HEK293 (cell line): ENCODE results near the gene HIPK4.
"Not testable (repeated sequence)": the region's sequence is repeated elsewhere in the genome, so short reads cannot be mapped to it uniquely, and the experiment has no call there.

Experiments used
- CTCF ChIA-PET: fragments of 350-600 bp; formaldehyde crosslinking; extraction: SDS; loops from one replicate; lab custom pipeline; 2021; ENCODE audit warnings: antibody characterized with exemption; lab: Yijun Ruan, JAX
- POLR2A ChIA-PET: fragments of 300-600 bp; formaldehyde crosslinking; extraction: SDS; loops from one replicate; lab custom pipeline; 2020; ENCODE audit warnings: antibody characterized with exemption, inconsistent platforms; lab: Yijun Ruan, JAX
- H3K27ac ChIP-seq: fragments of 200-500 bp; sonication (Bioruptor generic); 2 replicates; pipeline ENCODE4 v1.5.1; 2014; ENCODE audit warnings: low read depth, low read length, control low read depth, inconsistent platforms; ENCODE audit errors: extremely low read depth
- H3K36me3 ChIP-seq, 2 experiments: fragments of 200-500 bp in 1 of 2; sonication (Bioruptor generic) in 1 of 2; 1 replicate in 1 of 2; 2 replicates in 1 of 2; pipeline ENCODE4 v1.5.1; 2014 to 2017; ENCODE audit warnings: inconsistent platforms in 2 of 2, low read length in 2 of 2; ENCODE audit not compliant: control insufficient read depth in 2 of 2, insufficient read depth in 1 of 2
- H3K4me1 ChIP-seq: fragments of 200-500 bp; sonication (Bioruptor generic); 2 replicates; pipeline ENCODE4 v1.5.1; 2014; ENCODE audit warnings: mild to moderate bottlenecking, low read length, inconsistent platforms; ENCODE audit not compliant: control insufficient read depth, insufficient read depth
- H3K4me3 ChIP-seq: 2 replicates; pipeline ENCODE4 v1.5.1; 2011; ENCODE audit warnings: low read depth, mild to moderate bottlenecking, control low read depth, low read length, moderate library complexity
- H3K9me3 ChIP-seq: fragments of 200-500 bp; sonication (Bioruptor generic); 2 replicates; pipeline ENCODE4 v1.5.1; 2014; ENCODE audit warnings: low read depth, low read length, inconsistent platforms; ENCODE audit not compliant: control insufficient read depth, insufficient read depth
- BCL11A ChIP-seq: fragments of 450-650 bp; formaldehyde crosslinking; IDR thresholded peaks from 2 replicates; pipeline ENCODE4 v1.5.1; 2016; ENCODE audit warnings: low read depth, missing biosample characterization, missing genetic modification characterization
- ELK4 ChIP-seq: IDR thresholded peaks from 2 replicates; pipeline ENCODE4 v1.6.1; 2011; ENCODE audit warnings: mild to moderate bottlenecking, low read depth, low read length, borderline replicate concordance
- GLI2 ChIP-seq: fragments of 450-650 bp; formaldehyde crosslinking; IDR thresholded peaks from 2 replicates; pipeline ENCODE4; 2017; ENCODE audit warnings: missing biosample characterization, missing genetic modification characterization, low read depth, borderline replicate concordance
- GLIS1 ChIP-seq: fragments of 450-650 bp; formaldehyde crosslinking; IDR thresholded peaks from 2 replicates; pipeline ENCODE4 v1.5.1; 2016; ENCODE audit warnings: missing biosample characterization, missing genetic modification characterization
- IKZF3 ChIP-seq: fragments of 450-650 bp; IDR thresholded peaks from 2 replicates; pipeline ENCODE4 v1.5.0; 2018; ENCODE audit warnings: missing biosample characterization, mild to moderate bottlenecking, missing genetic modification characterization, moderate library complexity
- KLF16 ChIP-seq: fragments of 450-650 bp; formaldehyde crosslinking; IDR thresholded peaks from 2 replicates; pipeline ENCODE4 v1.5.1; 2017; ENCODE audit warnings: missing biosample characterization, missing genetic modification characterization
- OSR2 ChIP-seq: fragments of 450-650 bp; formaldehyde crosslinking; IDR thresholded peaks from 2 replicates; pipeline ENCODE4 v1.5.1; 2016; ENCODE audit warnings: missing biosample characterization, missing genetic modification characterization
- SCRT1 ChIP-seq: fragments of 450-650 bp; formaldehyde crosslinking; IDR thresholded peaks from 2 replicates; pipeline ENCODE4 v1.5.1; 2016; ENCODE audit warnings: missing biosample characterization, missing genetic modification characterization, borderline replicate concordance
- ZBTB10 ChIP-seq: fragments of 450-650 bp; formaldehyde crosslinking; IDR thresholded peaks from 2 replicates; pipeline ENCODE4 v1.5.1; 2016; ENCODE audit warnings: missing biosample characterization, missing genetic modification characterization
- ZBTB17 ChIP-seq: fragments of 450-650 bp; formaldehyde crosslinking; IDR thresholded peaks from 2 replicates; pipeline ENCODE4 v1.5.1; 2016; ENCODE audit warnings: missing biosample characterization, missing genetic modification characterization
- ZBTB48 ChIP-seq: fragments of 450-650 bp; formaldehyde crosslinking; IDR thresholded peaks from 2 replicates; pipeline ENCODE4 v1.5.1; 2016; ENCODE audit warnings: missing biosample characterization, missing genetic modification characterization
- ZFP3 ChIP-seq: fragments of 450-650 bp; formaldehyde crosslinking; IDR thresholded peaks from 2 replicates; pipeline ENCODE4 v1.5.1; 2016; ENCODE audit warnings: low read depth, missing biosample characterization, missing genetic modification characterization
- ZNF10 ChIP-seq: fragments of 450-650 bp; formaldehyde crosslinking; IDR thresholded peaks from 2 replicates; pipeline ENCODE4 v1.5.1; 2017; ENCODE audit warnings: missing biosample characterization, missing genetic modification characterization
- ZNF2 ChIP-seq: fragments of 450-650 bp; formaldehyde crosslinking; IDR thresholded peaks from 2 replicates; pipeline ENCODE4 v1.5.1; 2016; ENCODE audit warnings: missing biosample characterization, missing genetic modification characterization
- ZNF24 ChIP-seq: fragments of 450-650 bp; formaldehyde crosslinking; IDR thresholded peaks from 2 replicates; pipeline ENCODE4 v1.5.1; 2016; ENCODE audit warnings: missing biosample characterization, missing genetic modification characterization
- ZNF394 ChIP-seq: fragments of 450-650 bp; formaldehyde crosslinking; IDR thresholded peaks from 2 replicates; pipeline ENCODE4 v1.5.1; 2016; ENCODE audit warnings: missing biosample characterization, missing genetic modification characterization, mild to moderate bottlenecking, moderate library complexity, borderline replicate concordance
- ZNF398 ChIP-seq: fragments of 450-650 bp; formaldehyde crosslinking; IDR thresholded peaks from 2 replicates; pipeline ENCODE4 v1.5.1; 2017; ENCODE audit warnings: missing biosample characterization, missing genetic modification characterization
- ZNF473 ChIP-seq: fragments of 450-650 bp; formaldehyde crosslinking; IDR thresholded peaks from 2 replicates; pipeline ENCODE4 v1.5.1; 2017; ENCODE audit warnings: missing biosample characterization, missing genetic modification characterization
- ZNF548 ChIP-seq: fragments of 450-650 bp; formaldehyde crosslinking; IDR thresholded peaks from 2 replicates; pipeline ENCODE4 v1.5.1; 2016; ENCODE audit warnings: missing biosample characterization, missing genetic modification characterization
- ZNF596 ChIP-seq: fragments of 450-650 bp; IDR thresholded peaks from 2 replicates; pipeline ENCODE4 v1.5.0; 2018; ENCODE audit warnings: missing biosample characterization, mild to moderate bottlenecking, missing genetic modification characterization, moderate library complexity
- ZNF610 ChIP-seq: fragments of 450-650 bp; formaldehyde crosslinking; IDR thresholded peaks from 2 replicates; pipeline ENCODE4 v1.5.1; 2016; ENCODE audit warnings: missing biosample characterization, missing genetic modification characterization, borderline replicate concordance
- ZNF629 ChIP-seq: fragments of 450-650 bp; formaldehyde crosslinking; IDR thresholded peaks from 2 replicates; pipeline ENCODE4 v1.5.1; 2017; ENCODE audit warnings: missing biosample characterization, missing genetic modification characterization
- ZNF639 ChIP-seq: fragments of 450-650 bp; formaldehyde crosslinking; IDR thresholded peaks from 2 replicates; pipeline ENCODE4 v1.5.1; 2016; ENCODE audit warnings: missing biosample characterization, missing genetic modification characterization
- ZNF747 ChIP-seq: fragments of 450-650 bp; formaldehyde crosslinking; IDR thresholded peaks from 2 replicates; pipeline ENCODE4 v1.5.1; 2016; ENCODE audit warnings: missing biosample characterization, missing genetic modification characterization
- ZNF777 ChIP-seq: fragments of 450-650 bp; formaldehyde crosslinking; IDR thresholded peaks from 2 replicates; pipeline ENCODE4 v1.5.1; 2017; ENCODE audit warnings: missing biosample characterization, missing genetic modification characterization, borderline replicate concordance
- ZNF830 ChIP-seq: fragments of 450-650 bp; IDR thresholded peaks from 2 replicates; pipeline ENCODE4 v1.5.0; 2018; ENCODE audit warnings: missing biosample characterization, missing genetic modification characterization, low read depth, mild to moderate bottlenecking, moderate library complexity

The HIPK4 gene

GRCh38 chr19:40433391-40434216 lies 43.6 kb upstream of the HIPK4 start (continued):
- TF ChIP-seq GLI2 (no peak), ZBTB17 (peak; percentile 100), ZBTB48 (tag by site-specific recombination) (no peak), SCRT1 (tag by site-specific recombination) (no peak), GLIS1 (peak; percentile 77), ZNF24 (tag by site-specific recombination) (0 out of 2 replicates have a peak, but pooled peaks have one; percentile 42), ZNF747 (tag by site-specific recombination) (no peak), OSR2 (0 out of 2 replicates have a peak, but pooled peaks have one; percentile 16), ELK4 (no peak), ZNF629 (tag by site-specific recombination) (peak; percentile 56; the same call in 1 of the 2 replicates), ZNF596 (tag by site-specific recombination) (peak; percentile 71), KLF16 (tag by site-specific recombination) (peak; percentile 33; the same call in 1 of the 2 replicates), ZNF610 (tag by site-specific recombination) (peak; percentile 47; the same call in 1 of the 2 replicates), IKZF3 (peak; percentile 89), ZNF10 (tag by site-specific recombination) (0 out of 2 replicates have a peak, but pooled peaks have one; percentile 48), ZNF830 (tag by site-specific recombination) (no peak), ZNF473 (tag by site-specific recombination) (no peak), ZNF548 (0 out of 2 replicates have a peak, but pooled peaks have one; percentile 40)

GRCh38 chr19:40432760-40433159 lies 42.8 kb upstream of the HIPK4 start:
- not testable (repeated sequence) for H3K9me3 ChIP-seq, H3K4me3 ChIP-seq, H3K36me3 ChIP-seq
- POLR2A ChIA-PET = interaction anchor here (0.5 to 17.1 kb wide), 11 partner anchors 8 to 231 kb away, joined by 3 to 428 read pairs (median 6); partner anchors contain the start of genes BLVRB, C19orf47, PLD3 and SERTAD1
- CTCF ChIA-PET = interaction anchor here (0.6 to 3.0 kb wide), 16 partner anchors 8 to 1164 kb away, joined by 3 to 21 read pairs (median 4); no protein-coding TSS in a partner anchor
- H3K4me1 ChIP-seq = peaks cover 16% of the 10 kb centered on the region
- peak overlapping the region; percentile 100 for H3K27ac ChIP-seq
- TF ChIP-seq GLIS1 (peak; percentile 6; the same call in 1 of the 2 replicates), ZBTB10 (tag by site-specific recombination) (peak; percentile 13; the same call in 1 of the 2 replicates), ZNF639 (tag by site-specific recombination) (peak; percentile 12; the same call in 1 of the 2 replicates), ZNF394 (0 out of 2 replicates have a peak, but pooled peaks have one; percentile 5), ZNF2 (tag by site-specific recombination) (peak; percentile 55; the same call in 1 of the 2 replicates), ZFP3 (tag by site-specific recombination) (peak; percentile 54; the same call in 1 of the 2 replicates), ZNF777 (tag by site-specific recombination) (0 out of 2 replicates have a peak, but pooled peaks have one; percentile 41), ZNF398 (tag by site-specific recombination) (peak; percentile 7; the same call in 1 of the 2 replicates), BCL11A (0 out of 2 replicates have a peak, but pooled peaks have one; percentile 34)
